NCI-H82 treated with DMSO at 0.1 percent for 48 hours (cell line): ENCODE results near the gene YIF1B.
"Not testable (repeated sequence)": the region's sequence is repeated elsewhere in the genome, so short reads cannot be mapped to it uniquely, and the experiment has no call there.

ENCODE experiments used
- DNase-seq: peaks from one replicate; lab custom pipeline; 2025; ENCODE audit not compliant: unreplicated experiment; lab: John Stamatoyannopoulos, UW

Gene YIF1B

DNA sequence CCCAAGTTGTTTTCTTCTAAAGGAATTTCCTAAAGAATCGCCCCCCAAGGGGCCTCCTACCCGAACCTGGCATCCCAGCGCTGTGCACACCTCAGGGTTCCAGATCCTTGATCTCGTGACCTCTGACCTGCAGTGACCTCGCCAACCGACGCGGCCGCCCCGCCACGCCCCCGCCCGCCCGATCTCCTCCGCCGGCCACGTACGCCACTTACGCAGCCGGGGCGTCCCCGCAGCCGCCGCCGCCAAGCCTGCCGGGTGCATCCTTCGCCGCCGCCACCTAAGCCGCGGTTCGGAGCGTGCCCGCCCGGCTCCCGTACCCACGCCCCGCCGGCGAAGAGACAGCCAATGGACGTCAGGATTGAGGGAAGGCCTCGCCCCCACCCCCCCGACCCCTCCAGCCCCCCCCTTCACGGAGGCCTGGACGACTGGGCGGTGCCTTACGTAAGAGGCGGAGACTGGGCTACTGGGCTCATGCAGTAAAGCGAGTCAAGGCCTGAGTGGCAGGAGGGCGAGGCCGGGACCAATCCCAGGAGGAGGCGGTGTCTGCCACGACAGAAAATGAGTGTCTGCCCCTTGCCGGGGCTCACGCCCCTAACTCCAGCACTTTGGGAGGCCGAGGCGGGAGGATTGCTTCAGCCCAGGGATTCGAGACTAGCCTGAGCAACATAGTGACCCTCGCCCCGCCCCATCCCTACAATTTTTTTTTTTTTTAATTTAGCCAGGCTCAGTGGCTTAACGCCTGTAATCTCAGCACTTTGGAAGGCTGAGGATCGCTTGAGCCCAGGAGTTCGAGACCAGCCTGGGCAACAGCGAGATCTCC lies at the start of gene YIF1B:
Gene YIF1B, minus strand, starts transcription at position 291 of the 820 bp plus-strand sequence. Its CDS starts 30 bp downstream, at position 261.
- peak; percentile 97 for DNase-seq

GRCh38 chr19:38362946-38363688 lies 47.4 kb upstream of the YIF1B start:
- DNase-seq: not testable (repeated sequence)

- peak; percentile 75 for DNase-seq
These were observed 46.6 kb upstream of the YIF1B start for GRCh38 chr19:38362076-38362945.

DNA sequence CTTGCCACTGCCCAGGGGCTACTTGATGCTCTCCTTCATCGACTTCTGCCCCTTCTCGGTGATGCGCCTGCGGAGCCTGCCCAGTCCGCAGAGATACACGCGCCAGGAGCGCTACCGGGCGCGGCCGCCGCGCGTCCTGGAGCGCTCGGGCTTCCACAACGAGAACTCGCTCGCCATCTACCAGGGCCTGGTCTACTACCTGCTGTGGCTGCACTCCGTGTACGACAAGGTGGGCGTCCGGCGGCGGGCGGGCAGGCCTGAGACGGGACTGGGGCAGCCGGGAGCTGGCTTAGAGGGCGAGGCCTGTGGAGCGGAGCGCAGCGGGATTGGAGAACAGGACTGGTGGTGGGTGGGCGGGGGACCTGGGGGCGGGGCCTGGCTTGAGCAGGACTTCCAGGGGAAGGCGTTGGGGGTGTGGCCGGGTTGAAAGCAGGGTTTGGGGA lies 45.9 kb upstream of the YIF1B start:
- peak; percentile 82 for DNase-seq

GRCh38 chr19:38360839-38361631 lies 45.3 kb upstream of the YIF1B start:
- DNase-seq: no peak

DNA sequence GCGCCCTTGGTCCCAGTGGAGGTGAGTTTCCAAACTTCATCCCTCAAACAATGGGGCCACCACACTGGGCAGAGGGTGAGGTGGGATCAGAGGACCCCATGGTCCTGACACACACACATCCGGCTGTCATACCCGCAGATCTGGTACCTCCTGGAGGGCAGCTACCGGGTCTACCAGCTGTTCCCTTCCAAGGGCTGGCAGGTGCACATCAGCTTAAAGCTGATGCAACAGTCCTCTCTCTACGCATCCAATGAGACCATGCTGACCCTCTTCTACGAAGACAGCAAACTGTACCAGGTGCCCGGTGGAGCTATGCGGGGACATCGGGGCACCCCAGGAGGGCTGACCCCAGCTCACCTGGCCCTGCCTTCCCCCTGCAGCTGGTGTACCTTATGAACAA lies 44.6 kb upstream of the YIF1B start:
- DNase-seq: no peak

DNA sequence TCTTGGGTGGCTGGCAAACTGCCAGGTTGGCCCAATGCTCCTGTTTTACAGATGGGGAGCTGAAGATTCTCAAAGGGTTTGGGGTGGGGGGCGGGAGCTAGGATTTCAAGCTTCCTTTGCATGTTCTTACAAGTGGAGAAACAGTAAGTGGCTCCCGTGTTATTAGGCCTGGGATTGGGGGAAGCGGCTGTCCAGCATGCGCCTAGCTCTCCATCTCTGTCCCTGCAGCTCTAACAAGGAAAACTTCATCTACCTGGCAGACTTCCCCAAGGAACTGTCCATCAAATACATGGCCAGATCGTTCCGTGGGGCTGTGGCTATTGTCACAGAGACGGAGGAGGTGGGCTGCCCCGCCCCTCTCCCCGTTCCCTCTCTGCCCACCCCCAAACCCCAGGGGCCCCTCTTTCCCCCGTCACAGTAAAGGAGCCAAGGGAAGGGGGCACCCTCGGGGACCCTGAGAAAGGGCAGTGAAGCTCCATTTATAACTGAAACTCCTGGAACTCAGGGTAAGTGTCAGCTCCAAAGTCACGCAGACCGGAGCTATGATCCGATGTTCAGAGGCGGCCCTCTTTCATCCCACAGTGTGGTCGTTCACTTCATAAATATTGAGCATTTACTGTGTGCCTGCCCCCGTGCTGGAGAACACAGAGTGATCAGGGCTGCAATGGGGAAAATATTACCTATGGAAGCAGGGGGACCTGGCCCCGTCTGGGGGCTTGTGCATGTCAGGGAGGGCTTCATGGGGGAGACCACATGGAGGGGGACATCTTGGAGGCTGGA lies 43.7 kb upstream of the YIF1B start:
- no peak for DNase-seq

GRCh38 chr19:38358071-38358470 lies 42.3 kb upstream of the YIF1B start:
- DNase-seq: no peak

DNA sequence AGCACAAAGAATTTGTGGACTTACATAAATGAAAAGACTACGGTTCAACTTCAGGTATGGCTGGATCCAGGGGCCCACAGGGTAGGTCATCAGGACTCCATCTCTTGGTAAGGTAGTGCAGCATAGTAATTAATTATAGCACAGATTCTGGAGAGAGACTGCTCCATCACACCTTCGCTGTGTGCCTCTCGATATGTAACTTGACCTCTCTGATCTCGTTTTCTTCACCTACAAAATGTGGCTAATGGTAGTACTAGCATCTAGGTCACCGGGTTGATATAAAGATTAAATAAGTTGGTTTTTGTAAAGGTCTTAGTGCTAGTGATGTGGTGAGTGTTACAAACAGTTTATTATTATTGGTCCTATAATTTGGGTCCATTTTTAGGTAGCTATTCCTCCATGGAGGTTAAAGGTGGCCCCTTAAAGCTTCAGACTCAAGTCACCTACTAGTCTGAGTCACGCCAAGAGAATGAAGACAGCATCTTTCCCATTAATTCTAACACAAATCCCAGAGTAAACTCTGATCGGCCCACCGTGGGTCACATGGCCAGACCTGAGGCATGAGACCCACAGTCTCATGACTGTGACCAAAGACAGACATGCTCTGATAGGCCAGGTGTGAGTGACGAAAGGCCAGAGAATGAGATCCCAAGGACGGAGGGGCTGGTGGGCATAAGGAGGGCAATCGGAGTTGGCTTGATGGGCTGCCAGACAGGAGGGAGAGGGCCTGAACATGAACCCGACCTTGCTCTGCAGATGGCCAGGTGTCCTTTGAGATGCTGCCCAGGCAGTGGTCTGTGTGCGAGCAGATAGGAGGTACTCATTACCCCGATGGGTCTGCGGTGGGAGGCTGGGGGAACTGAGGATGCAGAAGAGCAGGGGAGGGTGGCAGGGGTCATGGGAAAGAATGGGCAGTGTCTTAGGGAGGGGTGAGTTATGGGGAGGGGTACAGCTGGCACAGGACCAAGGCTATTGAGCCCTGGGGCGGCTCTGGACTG lies 40.3 kb upstream of the YIF1B start:
- no peak for DNase-seq

GRCh38 chr19:38352611-38353010 lies 36.9 kb upstream of the YIF1B start:
- DNase-seq: no peak

DNA sequence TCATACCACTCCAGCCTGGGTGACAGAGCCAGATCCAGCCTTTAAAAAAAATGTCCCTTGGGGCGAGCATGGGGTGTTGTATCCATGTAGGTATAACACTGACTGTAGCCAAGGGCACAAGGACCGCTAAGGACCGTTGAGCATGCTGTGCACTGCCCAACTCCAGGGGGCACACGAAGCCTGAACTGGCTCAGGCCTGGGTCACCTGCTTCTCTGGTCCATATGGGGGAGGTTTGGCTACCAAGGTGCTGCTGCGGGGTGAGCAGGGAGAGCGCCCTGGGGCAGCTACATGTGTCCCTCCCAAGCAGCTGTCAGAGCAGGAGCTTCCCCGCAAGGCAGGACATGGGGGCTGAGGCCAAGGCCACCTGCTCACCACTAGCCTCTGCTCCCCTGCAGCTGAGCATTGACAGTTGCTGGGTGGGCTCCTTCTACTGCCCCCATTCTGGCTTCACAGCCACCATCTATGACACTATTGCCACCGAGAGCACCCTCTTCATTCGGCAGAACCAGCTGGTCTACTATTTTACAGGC lies 36.2 kb upstream of the YIF1B start:
- DNase-seq: no peak

GRCh38 chr19:38350883-38351282 lies 35.1 kb upstream of the YIF1B start:
- DNase-seq: no peak

DNA sequence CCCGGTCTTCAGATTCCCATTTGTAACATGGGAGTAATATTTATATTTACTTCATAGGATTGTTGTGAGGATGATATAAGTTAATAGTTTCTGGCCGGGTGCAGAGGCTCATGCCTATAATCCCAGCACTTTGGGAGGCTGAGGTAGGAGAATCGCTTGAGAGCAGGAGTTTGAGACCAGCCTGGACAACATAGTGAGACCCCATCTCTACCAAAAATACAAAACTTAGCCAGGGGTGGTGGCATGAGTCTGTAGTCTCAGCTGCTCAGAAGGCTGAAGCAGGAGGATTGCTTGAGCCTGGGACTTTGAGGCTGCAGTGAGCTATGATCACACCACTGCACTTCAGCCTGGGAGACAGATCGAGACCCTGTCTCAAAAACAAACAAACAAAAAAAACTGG lies 31.1 kb upstream of the YIF1B start:
- no peak for DNase-seq

DNA sequence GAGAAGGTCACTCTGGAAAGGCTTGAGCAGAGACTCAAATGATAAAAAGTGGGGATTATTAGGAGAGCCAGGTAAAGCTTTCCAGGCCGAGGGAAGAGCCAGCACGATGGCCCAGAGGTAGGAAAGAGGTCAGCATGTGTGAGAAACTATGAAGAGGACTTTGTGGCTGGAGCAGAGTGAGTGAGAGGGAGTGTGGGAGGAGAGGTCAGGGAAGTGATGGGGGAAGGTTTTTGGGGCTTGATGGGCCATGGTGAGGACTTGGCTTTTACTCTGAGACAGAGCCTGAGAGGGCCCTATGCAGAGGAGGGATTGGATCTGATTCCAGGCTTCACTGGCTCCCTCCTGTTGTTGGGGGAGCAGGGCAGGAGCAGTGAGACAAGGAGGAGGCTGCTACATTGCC lies 25.2 kb upstream of the YIF1B start:
- DNase-seq: no peak

- peak; percentile 76 for DNase-seq
These were observed 23.3 kb upstream of the YIF1B start for GRCh38 chr19:38339011-38339410.

DNA sequence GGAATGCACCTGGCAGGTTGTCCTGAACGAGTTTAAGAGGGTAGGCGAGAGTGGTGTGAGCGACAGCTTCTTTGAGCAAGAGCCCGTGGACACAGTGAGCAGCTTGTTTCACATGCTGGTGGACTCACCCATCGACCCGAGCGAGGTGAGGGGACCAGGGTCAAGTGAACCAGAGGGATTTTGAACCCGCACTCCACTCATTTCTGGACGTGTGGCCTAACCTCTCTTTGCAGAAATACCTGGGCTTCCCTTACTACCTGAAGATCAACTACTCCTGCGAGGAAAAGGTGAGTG lies 21.6 kb upstream of the YIF1B start:
- no peak for DNase-seq

- peak; percentile 96 for DNase-seq
These were observed 21.1 kb upstream of the YIF1B start for GRCh38 chr19:38336638-38337359.
